ENCODE data around the gene TIMM29.

TIMM29 gene

GRCh38 chr19:10898633-10899032 lies 30.0 kb upstream of the TIMM29 start:
- H3K27ac Mint-ChIP-seq, result no peak overlapping the region
- H3K27me3 Mint-ChIP-seq, result no peaks in the 10 kb centered on the region
- no peaks in the 10 kb centered on the region for H3K9me3 Mint-ChIP-seq
- peaks cover 3% of the 10 kb centered on the region for H3K36me3 Mint-ChIP-seq
- peaks cover 10% of the 10 kb centered on the region for H3K4me1 Mint-ChIP-seq
- H3K4me3 Mint-ChIP-seq, result no peak overlapping the region

- no peak overlapping the region for H3K27ac Mint-ChIP-seq
- H3K4me3 Mint-ChIP-seq, result no peak overlapping the region
- peaks cover 4% of the 10 kb centered on the region for H3K36me3 Mint-ChIP-seq
- H3K27me3 Mint-ChIP-seq, result no peaks in the 10 kb centered on the region
- H3K9me3 Mint-ChIP-seq, result no peaks in the 10 kb centered on the region
- peaks cover 10% of the 10 kb centered on the region for H3K4me1 Mint-ChIP-seq
Measured at GRCh38 chr19:10899151-10899653, 29.4 kb upstream of the TIMM29 start.

GRCh38 chr19:10907925-10908324 lies 20.7 kb upstream of the TIMM29 start:
- Mint-ChIP-seq H3K36me3 (peaks cover 10% of the 10 kb centered on the region), H3K27me3 (no peaks in the 10 kb centered on the region), H3K4me1 (no peaks in the 10 kb centered on the region), H3K4me3 (no peak overlapping the region), H3K9me3 (no peaks in the 10 kb centered on the region), H3K27ac (no peak overlapping the region)

GRCh38 chr19:10908380-10908960 lies 20.1 kb upstream of the TIMM29 start:
- no peaks in the 10 kb centered on the region for H3K4me1 Mint-ChIP-seq
- no peaks in the 10 kb centered on the region for H3K27me3 Mint-ChIP-seq
- H3K27ac Mint-ChIP-seq, result no peak overlapping the region
- H3K36me3 Mint-ChIP-seq, result peaks cover 9% of the 10 kb centered on the region
- no peaks in the 10 kb centered on the region for H3K9me3 Mint-ChIP-seq
- no peak overlapping the region for H3K4me3 Mint-ChIP-seq

- Mint-ChIP-seq H3K9me3 (no peaks in the 10 kb centered on the region), H3K36me3 (peaks cover 7% of the 10 kb centered on the region)
Measured at GRCh38 chr19:10911579-10912363, 16.8 kb upstream of the TIMM29 start.

GRCh38 chr19:10912619-10913018 lies 16.0 kb upstream of the TIMM29 start:
- Mint-ChIP-seq H3K4me1 (no peaks in the 10 kb centered on the region), H3K36me3 (peaks cover 7% of the 10 kb centered on the region), H3K27ac (no peak overlapping the region), H3K27me3 (no peaks in the 10 kb centered on the region), H3K4me3 (no peak overlapping the region), H3K9me3 (no peaks in the 10 kb centered on the region)

More at GRCh38 chr19:10911579-10912363, 16.8 kb upstream of the TIMM29 start:
- Mint-ChIP-seq H3K27me3 (no peaks in the 10 kb centered on the region), H3K4me3 (no peak overlapping the region), H3K27ac (no peak overlapping the region), H3K4me1 (no peaks in the 10 kb centered on the region)

- H3K27me3 Mint-ChIP-seq, result no peaks in the 10 kb centered on the region
- no peak overlapping the region for H3K27ac Mint-ChIP-seq
- no peaks in the 10 kb centered on the region for H3K9me3 Mint-ChIP-seq
- H3K36me3 Mint-ChIP-seq, result peaks cover 6% of the 10 kb centered on the region
- H3K4me1 Mint-ChIP-seq, result no peaks in the 10 kb centered on the region
- H3K4me3 Mint-ChIP-seq, result no peak overlapping the region
Measured at GRCh38 chr19:10913716-10914340, 14.8 kb upstream of the TIMM29 start.

GRCh38 chr19:10915130-10916091 lies 13.2 kb upstream of the TIMM29 start:
- Mint-ChIP-seq H3K9me3 (no peaks in the 10 kb centered on the region), H3K4me3 (no peak overlapping the region), H3K4me1 (no peaks in the 10 kb centered on the region), H3K27me3 (no peaks in the 10 kb centered on the region), H3K27ac (no peak overlapping the region), H3K36me3 (peaks cover 3% of the 10 kb centered on the region)

- no peaks in the 10 kb centered on the region for H3K9me3 Mint-ChIP-seq
- peaks cover 3% of the 10 kb centered on the region for H3K36me3 Mint-ChIP-seq
- H3K27ac Mint-ChIP-seq, result no peak overlapping the region
- H3K4me3 Mint-ChIP-seq, result no peak overlapping the region
- no peaks in the 10 kb centered on the region for H3K27me3 Mint-ChIP-seq
- no peaks in the 10 kb centered on the region for H3K4me1 Mint-ChIP-seq
Measured at GRCh38 chr19:10916602-10917001, 12.0 kb upstream of the TIMM29 start.

- H3K27ac Mint-ChIP-seq, result no peak overlapping the region
- no peaks in the 10 kb centered on the region for H3K27me3 Mint-ChIP-seq
- no peaks in the 10 kb centered on the region for H3K9me3 Mint-ChIP-seq
- no peaks in the 10 kb centered on the region for H3K4me1 Mint-ChIP-seq
- H3K36me3 Mint-ChIP-seq, result peaks cover 2% of the 10 kb centered on the region
- no peak overlapping the region for H3K4me3 Mint-ChIP-seq
Measured at GRCh38 chr19:10918359-10918758, 10.3 kb upstream of the TIMM29 start.

- no peak overlapping the region for H3K27ac Mint-ChIP-seq
- H3K27me3 Mint-ChIP-seq, result no peaks in the 10 kb centered on the region
- no peak overlapping the region for H3K4me3 Mint-ChIP-seq
- no peaks in the 10 kb centered on the region for H3K9me3 Mint-ChIP-seq
- H3K36me3 Mint-ChIP-seq, result peaks cover 3% of the 10 kb centered on the region
- no peaks in the 10 kb centered on the region for H3K4me1 Mint-ChIP-seq
Measured at GRCh38 chr19:10919352-10920287, 9.0 kb upstream of the TIMM29 start.

GRCh38 chr19:10920288-10920655 lies 8.3 kb upstream of the TIMM29 start:
- H3K4me3 Mint-ChIP-seq, result no peak overlapping the region
- H3K9me3 Mint-ChIP-seq, result no peaks in the 10 kb centered on the region
- no peak overlapping the region for H3K27ac Mint-ChIP-seq
- no peaks in the 10 kb centered on the region for H3K27me3 Mint-ChIP-seq
- peaks cover 3% of the 10 kb centered on the region for H3K36me3 Mint-ChIP-seq
- H3K4me1 Mint-ChIP-seq, result no peaks in the 10 kb centered on the region

- H3K36me3 Mint-ChIP-seq, result peaks cover 3% of the 10 kb centered on the region
- no peak overlapping the region for H3K27ac Mint-ChIP-seq
- H3K27me3 Mint-ChIP-seq, result no peaks in the 10 kb centered on the region
- H3K4me3 Mint-ChIP-seq, result no peak overlapping the region
- no peaks in the 10 kb centered on the region for H3K9me3 Mint-ChIP-seq
- no peaks in the 10 kb centered on the region for H3K4me1 Mint-ChIP-seq
Measured at GRCh38 chr19:10920781-10921180, 7.8 kb upstream of the TIMM29 start.

- Mint-ChIP-seq H3K4me1 (no peaks in the 10 kb centered on the region), H3K36me3 (peaks cover 3% of the 10 kb centered on the region), H3K27me3 (no peaks in the 10 kb centered on the region), H3K27ac (no peak overlapping the region), H3K9me3 (no peaks in the 10 kb centered on the region), H3K4me3 (no peak overlapping the region)
Measured at GRCh38 chr19:10921199-10921909, 7.3 kb upstream of the TIMM29 start.
